ENCODE data around the gene NCBP3. TPM values are rescaled to one million over a fixed set of nuclear protein-coding genes. Genes with fewer than 3 reads are reported as not detected.
"Not testable (repeated sequence)": the region's sequence is repeated elsewhere in the genome, so short reads cannot be mapped to it uniquely, and the experiment has no call there.

The NCBP3 gene
- total RNA-seq, 1 donor from 2014 or later, result 45.8 TPM

DNA sequence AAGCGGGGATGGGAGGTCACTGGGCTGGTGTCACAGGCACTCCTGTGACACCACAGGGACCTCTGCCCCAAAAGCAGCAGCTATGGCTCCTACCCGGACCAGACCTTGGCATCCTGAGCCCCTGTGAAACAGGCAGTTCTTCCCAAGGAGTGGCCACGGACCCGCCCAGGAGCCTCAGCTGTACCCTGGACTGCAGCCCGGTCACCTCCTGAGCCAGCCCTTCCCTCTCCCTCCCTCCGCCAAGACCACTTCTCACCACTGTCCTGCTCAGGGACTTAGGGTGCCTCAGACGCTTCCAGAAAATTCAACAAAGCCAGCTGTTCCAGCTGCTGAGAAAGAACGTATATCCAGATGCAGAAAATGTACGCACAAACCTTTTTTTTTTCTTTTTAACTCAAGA is 13.9 kb upstream of the NCBP3 start:
- H3K36me3 Mint-ChIP-seq (ENCODE audit: unreplicated experiment), result no peaks in the 10 kb centered on the region
- H3K4me1 Mint-ChIP-seq (ENCODE audit: unreplicated experiment), result peaks cover 2% of the 10 kb centered on the region
- H3K27ac Mint-ChIP-seq (ENCODE audit: unreplicated experiment), result no peak overlapping the region
- no peaks in the 10 kb centered on the region for H3K27me3 Mint-ChIP-seq (ENCODE audit: unreplicated experiment)
- TF ChIP-seq, protein P1, sequence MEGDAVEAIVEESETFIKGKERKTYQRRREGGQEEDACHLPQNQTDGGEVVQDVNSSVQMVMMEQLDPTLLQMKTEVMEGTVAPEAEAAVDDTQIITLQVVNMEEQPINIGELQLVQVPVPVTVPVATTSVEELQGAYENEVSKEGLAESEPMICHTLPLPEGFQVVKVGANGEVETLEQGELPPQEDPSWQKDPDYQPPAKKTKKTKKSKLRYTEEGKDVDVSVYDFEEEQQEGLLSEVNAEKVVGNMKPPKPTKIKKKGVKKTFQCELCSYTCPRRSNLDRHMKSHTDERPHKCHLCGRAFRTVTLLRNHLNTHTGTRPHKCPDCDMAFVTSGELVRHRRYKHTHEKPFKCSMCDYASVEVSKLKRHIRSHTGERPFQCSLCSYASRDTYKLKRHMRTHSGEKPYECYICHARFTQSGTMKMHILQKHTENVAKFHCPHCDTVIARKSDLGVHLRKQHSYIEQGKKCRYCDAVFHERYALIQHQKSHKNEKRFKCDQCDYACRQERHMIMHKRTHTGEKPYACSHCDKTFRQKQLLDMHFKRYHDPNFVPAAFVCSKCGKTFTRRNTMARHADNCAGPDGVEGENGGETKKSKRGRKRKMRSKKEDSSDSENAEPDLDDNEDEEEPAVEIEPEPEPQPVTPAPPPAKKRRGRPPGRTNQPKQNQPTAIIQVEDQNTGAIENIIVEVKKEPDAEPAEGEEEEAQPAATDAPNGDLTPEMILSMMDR (IDR thresholded peaks at IDR 0.05), result no peak
- no peak overlapping the region for H3K4me3 Mint-ChIP-seq (ENCODE audit: unreplicated experiment)
- DNase-seq (ENCODE audit: extremely low spot score, unreplicated experiment), result no peak
- H3K9me3 Mint-ChIP-seq (ENCODE audit: unreplicated experiment), result no peaks in the 10 kb centered on the region

DNA sequence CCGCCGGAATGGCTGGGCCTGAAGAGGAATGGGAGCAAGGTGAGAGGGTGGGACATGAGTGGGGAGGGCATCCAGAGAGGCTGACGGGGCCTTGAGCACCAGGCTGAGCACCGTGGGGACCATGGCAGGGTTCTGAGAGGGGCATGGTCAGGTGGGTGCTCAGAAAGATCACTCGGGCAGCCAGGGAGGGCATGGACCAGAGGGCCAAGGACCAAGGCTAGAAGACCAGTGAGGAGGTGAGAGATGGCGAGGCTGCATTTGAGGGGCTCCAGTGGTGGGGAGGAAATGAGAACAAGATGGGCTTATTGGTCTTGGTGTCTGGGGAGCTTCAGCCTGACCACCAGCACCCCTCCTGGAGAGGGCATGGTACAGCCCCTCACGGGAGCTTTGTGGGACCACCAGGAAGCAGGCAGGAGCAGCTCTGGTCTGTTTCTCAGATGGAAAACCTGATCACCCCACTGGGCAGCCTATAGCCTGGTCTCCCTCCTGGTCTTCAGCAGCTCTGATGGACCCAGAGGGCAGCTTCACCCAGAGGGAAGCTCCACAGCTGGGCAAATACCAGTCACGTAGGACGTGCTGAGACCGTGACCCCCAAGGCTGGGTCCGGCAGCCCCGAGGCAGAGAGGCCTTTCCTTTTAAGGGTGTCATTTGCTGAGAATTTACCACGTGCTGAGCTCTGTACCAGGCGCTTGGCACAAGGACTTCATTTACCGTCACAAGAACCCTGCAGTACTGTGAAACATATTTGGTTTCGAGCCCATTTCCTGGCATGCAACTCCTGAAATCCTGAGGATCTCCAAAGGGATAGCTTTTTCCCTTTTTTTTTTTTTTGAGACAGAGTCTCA is 11.4 kb upstream of the NCBP3 start:
- H3K9me3 Mint-ChIP-seq (ENCODE audit: unreplicated experiment), result no peaks in the 10 kb centered on the region
- no peak overlapping the region for H3K27ac Mint-ChIP-seq (ENCODE audit: unreplicated experiment)
- no peaks in the 10 kb centered on the region for H3K36me3 Mint-ChIP-seq (ENCODE audit: unreplicated experiment)
- DNase-seq (ENCODE audit: extremely low spot score, unreplicated experiment), result no peak
- no peak overlapping the region for H3K4me3 Mint-ChIP-seq (ENCODE audit: unreplicated experiment)
- H3K4me1 Mint-ChIP-seq (ENCODE audit: unreplicated experiment), result no peaks in the 10 kb centered on the region
- TF ChIP-seq, protein P1 (IDR thresholded peaks at IDR 0.05), result no peak
- peaks cover 6% of the 10 kb centered on the region for H3K27me3 Mint-ChIP-seq (ENCODE audit: unreplicated experiment)

GRCh38 chr17:3854204-3854603 is 8.2 kb upstream of the NCBP3 start:
- not testable (repeated sequence) for DNase-seq (ENCODE audit: extremely low spot score, unreplicated experiment); H3K9me3 Mint-ChIP-seq (ENCODE audit: unreplicated experiment); H3K36me3 Mint-ChIP-seq (ENCODE audit: unreplicated experiment); H3K4me1 Mint-ChIP-seq (ENCODE audit: unreplicated experiment); H3K4me3 Mint-ChIP-seq (ENCODE audit: unreplicated experiment); H3K27ac Mint-ChIP-seq (ENCODE audit: unreplicated experiment)
- H3K27me3 Mint-ChIP-seq (ENCODE audit: unreplicated experiment), result peaks cover 18% of the 10 kb centered on the region

GRCh38 chr17:3852561-3852960 is 6.5 kb upstream of the NCBP3 start:
- DNase-seq (ENCODE audit: extremely low spot score, unreplicated experiment), result no peak
- Mint-ChIP-seq H3K36me3 (ENCODE audit: unreplicated experiment) (no peaks in the 10 kb centered on the region), H3K4me3 (ENCODE audit: unreplicated experiment) (no peak overlapping the region), H3K4me1 (ENCODE audit: unreplicated experiment) (no peaks in the 10 kb centered on the region), H3K27me3 (ENCODE audit: unreplicated experiment) (peaks cover 20% of the 10 kb centered on the region), H3K27ac (ENCODE audit: unreplicated experiment) (no peak overlapping the region), H3K9me3 (ENCODE audit: unreplicated experiment) (no peaks in the 10 kb centered on the region)
- TF ChIP-seq, protein P1 (IDR thresholded peaks at IDR 0.05), result no peak

DNA sequence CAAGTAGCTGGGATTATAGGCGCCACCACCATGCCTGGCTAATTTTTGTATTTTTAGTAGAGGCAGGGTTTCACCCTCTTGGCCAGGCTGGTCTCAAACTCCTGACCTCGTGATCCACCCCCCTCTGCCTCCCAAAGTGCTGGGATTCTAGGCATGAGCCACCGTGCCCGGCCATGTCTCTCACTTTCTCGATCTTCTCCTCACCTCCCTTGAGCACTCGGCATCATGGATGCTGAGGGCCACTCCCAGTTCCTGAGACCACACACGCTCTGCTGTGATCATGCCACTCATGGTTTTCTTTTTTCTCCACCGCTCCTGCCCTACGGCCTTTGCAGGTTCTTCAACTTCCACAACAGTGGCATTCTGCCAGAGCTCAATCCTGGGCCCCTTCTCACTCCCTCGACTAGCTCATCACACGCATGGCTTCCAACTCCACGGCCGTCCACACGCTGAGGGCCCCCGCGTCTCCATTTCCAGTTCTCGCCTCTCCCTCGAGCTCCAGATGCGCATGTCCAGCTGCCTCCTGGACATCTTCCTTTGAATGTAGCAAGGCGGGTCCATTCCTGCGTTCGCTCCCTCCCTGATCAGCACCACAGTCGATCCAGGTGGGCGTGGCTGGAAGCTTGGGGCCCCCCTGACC is 5.5 kb upstream of the NCBP3 start:
- Mint-ChIP-seq H3K36me3 (ENCODE audit: unreplicated experiment) (no peaks in the 10 kb centered on the region), H3K27ac (ENCODE audit: unreplicated experiment) (no peak overlapping the region), H3K4me3 (ENCODE audit: unreplicated experiment) (no peak overlapping the region), H3K27me3 (ENCODE audit: unreplicated experiment) (peaks cover 20% of the 10 kb centered on the region), H3K9me3 (ENCODE audit: unreplicated experiment) (no peaks in the 10 kb centered on the region), H3K4me1 (ENCODE audit: unreplicated experiment) (peaks cover 4% of the 10 kb centered on the region)
- TF ChIP-seq, protein P1 (IDR thresholded peaks at IDR 0.05), result no peak
- DNase-seq (ENCODE audit: extremely low spot score, unreplicated experiment), result no peak

Measured in osteocyte (in vitro differentiated cells).